ENCODE results near the gene TRIM59. TPM values are rescaled to one million over a fixed set of nuclear protein-coding genes. Genes with fewer than 3 reads are reported as not detected.

TRIM59 gene, protein sequence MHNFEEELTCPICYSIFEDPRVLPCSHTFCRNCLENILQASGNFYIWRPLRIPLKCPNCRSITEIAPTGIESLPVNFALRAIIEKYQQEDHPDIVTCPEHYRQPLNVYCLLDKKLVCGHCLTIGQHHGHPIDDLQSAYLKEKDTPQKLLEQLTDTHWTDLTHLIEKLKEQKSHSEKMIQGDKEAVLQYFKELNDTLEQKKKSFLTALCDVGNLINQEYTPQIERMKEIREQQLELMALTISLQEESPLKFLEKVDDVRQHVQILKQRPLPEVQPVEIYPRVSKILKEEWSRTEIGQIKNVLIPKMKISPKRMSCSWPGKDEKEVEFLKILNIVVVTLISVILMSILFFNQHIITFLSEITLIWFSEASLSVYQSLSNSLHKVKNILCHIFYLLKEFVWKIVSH
- 17.1 TPM for total RNA-seq

DNA sequence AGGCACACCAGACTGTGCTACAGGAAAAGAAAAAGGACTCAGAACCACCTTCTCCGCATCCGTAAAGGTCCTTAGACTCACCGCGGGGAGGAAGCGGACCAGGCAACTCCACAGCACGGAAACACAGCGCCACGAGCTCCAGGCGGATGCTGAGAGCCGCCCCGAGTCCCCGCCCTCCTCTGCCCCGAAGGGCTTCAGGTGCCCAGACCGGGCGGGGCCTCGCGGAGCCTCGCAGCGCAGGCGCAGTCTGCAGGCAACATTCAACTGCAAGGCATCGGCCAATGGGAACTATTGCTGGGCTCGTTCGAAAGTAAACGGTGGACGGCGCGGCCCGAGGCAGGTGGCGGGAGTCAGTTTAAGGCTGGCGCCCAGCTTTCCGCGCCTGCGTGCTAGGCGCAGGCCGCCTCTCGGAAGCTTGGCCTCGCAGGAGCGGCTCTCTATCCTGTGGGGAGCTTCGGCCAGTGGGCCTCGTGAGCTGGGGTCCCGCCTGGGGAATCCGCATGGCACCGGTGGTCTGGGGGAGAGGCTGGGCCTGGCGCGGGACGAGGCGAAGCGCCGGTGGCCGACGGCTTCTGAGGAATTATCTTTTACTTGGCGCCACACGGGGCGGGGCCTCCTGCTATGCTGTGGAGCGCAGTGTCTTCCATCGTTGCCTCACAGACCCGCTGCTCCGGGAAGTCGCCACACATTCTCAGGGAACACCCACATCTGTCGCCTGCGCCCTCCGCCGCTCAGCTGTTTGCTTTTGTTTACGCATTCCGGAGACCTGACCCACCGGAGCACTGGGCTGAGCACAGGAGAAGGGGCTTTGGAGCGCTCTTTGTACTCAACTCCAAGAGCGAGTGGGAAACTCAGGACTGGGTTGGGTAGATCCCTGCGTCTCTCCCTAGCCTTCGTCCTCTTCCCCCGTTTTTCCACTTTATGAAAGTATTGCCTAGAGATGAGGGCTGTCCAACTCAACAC is at the start of gene TRIM59:
Gene TRIM59 (minus strand): TSS at position 151 of the 963 bp plus-strand sequence. CDS start 10,603 bp downstream, outside the sequence.
- peak; percentile 94 for DNase-seq

DNA sequence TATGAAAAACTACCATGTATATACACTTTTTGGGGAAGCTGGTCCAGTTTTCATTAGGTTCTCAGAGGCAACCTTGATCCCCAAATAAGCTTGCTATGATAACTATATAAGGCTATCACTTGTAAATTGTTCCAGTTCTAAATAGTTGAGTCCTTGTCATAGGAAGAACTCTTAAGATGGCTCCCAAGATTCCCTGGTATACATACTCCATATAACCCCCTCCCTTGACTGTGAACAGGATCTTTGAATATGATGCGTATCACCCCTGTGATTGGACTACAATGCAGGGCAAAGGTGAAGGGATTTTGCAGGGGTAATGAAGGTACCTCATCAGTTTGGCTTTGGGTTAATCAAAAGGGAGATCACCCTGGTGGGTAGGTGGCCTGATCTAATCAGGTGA is 48.6 kb upstream of the TRIM59 start:
- DNase-seq, result no peak

DNA sequence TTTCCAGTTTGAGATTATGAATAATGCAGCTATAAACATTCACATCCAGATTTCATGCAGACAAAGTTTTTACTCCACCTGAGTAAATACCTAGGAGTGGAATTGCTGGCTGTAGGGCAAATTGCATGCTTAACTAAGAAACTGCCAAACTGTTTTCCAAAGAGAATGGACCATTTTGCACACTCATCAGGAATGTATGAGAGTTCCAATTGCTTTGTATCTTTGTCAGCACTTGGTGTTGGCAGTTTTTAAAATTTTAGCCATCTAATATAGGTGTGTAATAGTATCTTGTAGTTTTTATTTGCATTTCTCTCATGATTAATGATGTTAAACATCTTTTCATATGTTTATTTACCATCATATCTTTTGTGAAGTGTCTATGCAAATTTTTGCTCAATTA is 40.6 kb upstream of the TRIM59 start:
- DNase-seq, result no peak

DNA sequence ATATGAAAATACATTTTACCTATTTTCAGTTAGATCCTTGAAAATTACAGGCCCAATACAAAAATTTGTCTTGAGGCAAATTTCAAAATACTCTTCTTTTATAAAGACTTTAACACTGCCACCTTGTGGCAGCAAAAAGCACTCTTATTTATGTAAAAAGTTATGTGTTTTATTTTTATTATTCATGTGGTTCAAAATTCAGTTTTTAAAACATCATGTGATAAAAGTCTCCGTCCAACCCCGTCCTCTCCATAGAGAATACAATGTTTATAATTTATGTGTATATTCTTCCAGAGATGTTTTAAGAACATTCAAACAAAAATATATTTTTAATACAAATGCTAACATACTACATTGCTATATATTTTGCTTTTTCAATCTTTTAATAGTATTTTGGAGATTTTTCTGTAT is 36.9 kb upstream of the TRIM59 start:
- DNase-seq, result no peak

DNA sequence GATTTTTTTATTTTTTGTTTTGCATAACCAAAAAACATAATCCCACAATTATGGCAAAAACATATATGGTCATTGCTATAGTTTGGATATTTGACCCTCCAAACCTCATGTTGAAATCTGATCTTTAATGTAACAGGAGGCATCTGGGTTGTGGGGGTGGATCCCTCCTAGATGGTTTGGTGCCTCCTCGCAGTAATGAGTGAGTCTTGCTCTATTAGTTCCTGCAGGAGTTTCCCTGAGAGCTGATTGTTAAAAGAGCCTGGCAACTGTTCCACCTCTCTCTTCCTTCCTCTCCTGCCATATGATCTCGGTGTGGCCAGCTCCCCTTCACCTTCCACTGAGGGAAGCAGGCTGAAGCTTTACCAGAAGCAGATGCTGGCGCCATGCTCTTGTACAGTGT is 33.2 kb upstream of the TRIM59 start:
- no peak for DNase-seq

DNA sequence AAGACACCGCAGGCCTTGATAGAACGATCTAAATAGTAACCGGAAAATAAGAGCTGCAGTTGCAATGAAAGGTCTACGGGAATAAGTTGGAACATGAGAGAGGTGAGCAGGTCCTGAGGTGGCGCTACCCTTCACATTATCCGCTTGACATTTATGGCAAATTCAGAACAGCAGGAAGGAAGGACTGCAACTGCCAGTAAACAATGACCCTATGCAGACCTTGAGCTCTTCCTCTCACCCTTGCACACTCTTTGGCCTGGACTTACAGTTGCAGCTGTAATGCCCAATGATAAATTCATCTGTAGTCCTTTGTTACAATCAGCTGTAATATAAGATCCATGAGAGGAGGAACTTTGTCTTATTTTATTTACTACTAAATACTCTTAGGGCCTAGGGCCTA is 32.3 kb upstream of the TRIM59 start:
- no peak for DNase-seq

DNA sequence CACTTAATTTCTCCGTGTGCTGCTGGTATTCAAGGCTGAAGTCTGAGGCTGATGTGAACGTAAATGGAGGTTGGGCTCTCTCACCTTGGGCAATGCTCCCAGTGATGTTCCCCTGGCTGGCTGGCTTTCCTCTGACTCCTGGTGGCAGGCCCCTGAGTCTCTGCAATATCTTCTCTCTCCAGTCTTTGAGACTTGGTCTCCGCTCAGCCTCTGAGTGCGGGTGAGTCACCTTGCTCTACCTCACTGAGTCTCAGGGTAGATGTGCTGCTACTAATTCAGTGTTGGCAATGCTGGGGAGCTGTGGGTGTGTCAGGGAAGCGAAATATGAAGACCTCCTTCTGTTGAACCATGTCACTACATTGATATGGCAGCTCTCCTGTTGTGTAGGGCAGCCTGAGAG is 31.3 kb upstream of the TRIM59 start:
- no peak for DNase-seq

DNA sequence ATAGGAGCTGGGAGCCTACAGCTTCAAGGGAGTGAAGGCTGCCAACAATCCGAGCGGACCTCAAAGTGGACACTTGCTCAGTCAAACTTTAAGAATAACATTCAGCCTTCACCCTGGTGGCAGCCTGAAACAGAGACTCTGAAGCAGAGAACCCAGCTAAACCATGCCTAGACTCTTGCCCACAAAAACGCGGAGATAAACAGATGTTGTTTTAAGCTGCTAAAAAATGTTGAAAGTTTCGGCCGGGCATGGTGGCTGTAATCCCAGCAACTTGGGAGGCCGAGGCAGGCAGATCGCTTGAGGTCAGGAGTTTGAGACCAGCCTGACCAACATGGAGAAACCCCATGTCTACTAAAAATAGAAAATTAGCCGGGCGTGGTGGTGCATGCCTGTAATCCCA is 29.8 kb upstream of the TRIM59 start:
- no peak for DNase-seq

DNA sequence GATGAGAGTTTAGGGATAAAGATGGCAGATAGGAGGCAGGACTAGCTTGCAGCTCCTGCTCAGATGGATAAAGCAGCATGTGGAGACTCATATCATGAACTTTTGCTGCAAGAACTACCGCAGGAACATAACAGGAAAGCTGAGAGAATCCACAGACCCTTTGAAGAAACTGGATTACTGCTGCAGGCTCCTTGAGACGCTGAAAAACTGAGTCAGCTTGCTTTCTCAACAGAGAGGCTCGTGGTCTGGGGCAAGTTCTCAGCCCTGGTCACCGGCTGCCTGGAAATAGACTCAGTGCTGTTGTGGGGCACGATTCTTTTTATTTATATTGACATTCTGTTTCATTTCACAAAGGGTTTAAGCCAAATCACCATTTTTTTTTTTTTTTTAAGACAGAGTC is 28.8 kb upstream of the TRIM59 start:
- no peak for DNase-seq

DNA sequence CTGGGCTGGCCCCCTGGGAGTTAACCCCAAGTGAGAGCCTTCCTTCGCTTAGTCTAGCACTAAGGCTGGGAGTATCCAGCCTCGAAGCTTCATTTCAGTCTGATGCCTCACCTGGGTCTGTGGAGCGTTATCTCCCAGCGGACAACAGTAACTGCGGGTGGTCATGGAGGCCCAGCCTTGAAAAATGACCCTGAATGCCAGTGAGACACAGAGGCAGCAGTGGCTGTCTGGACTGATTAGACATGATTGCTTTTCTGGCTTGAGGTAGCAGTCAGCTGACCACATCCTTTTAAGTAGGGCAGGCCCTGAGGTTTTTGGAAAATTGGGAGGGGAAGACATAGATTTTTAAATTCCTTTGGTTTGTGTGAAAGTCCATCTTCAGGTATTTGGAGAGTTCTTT is 28.2 kb upstream of the TRIM59 start:
- no peak for DNase-seq

DNA sequence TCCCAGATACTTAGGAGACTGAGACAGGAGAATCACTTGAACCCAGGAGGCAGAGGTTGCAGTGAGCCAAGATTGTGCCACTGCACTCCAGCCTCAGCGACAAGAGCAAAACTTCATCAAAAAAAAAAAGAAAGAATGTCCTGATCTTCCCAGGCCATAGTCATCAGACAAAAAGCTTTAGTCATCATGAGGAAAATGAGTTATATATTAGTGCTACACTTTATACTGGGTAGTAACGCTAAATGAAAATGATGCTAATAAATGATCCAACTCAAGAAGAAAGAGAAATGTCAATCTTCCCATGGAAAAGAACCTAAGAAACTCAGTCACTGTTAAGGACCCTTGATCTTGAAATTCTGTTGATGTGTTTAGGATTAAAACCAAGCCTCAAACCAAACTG is 26.3 kb upstream of the TRIM59 start:
- DNase-seq, result no peak

DNA sequence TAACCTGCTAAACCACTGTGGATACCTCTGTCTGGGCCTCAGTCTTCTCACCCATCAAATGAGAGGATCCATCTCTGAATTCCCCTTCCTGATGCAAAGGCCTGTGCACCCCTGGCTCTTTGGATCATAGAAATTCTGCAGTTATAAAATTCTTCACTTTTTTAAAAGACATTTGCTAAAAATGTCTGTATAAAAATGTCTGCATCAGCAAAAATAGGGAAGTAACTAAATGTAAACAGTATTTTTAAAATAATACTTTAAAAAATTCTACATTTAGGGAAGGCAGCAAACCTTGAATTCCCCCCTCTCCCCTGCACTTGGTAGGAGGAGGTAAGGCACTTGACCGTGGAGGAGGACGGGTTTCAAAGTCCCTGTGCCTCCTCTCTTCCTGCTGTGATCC is 25.6 kb upstream of the TRIM59 start:
- DNase-seq, result no peak

DNA sequence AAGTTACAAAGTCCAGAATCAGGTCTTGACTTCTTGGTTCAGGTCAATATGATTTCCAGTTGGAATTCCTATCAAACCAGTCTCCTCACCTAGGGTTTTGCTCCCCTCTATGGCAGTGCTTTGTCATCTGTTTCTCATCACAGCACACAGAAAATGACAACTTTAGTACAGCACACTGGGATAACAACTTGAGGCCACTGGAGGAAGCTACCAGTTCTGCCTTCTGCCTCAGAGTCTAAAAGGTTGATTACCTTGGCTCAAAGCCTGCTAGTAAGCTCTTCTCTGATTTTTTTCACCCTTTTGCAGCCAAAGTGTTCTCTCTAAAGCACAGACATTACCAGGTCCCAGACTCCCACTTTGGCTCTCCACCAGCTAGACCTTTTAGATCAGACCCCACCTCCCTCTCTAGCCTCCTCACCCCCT is 24.8 kb upstream of the TRIM59 start:
- DNase-seq, result no peak

DNA sequence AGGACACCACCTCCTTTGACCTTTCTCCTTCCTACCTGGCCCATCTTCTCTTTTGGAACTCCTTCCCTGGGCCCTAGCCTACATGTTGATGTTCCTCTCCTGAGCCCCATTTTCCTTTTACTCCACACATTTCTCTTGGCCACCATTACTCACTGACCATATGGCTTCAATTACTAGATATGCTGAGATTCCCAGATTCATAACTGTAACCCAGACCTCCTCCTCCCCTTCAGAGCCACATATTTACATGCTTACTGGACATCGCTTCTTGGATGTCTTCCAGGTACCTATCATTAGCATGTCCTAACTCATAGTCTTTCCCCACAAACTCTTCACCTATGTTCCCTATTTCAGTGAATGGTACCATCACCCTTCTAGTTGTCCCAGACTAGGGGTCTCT is 24.4 kb upstream of the TRIM59 start:
- DNase-seq, result peak; percentile 21

DNA sequence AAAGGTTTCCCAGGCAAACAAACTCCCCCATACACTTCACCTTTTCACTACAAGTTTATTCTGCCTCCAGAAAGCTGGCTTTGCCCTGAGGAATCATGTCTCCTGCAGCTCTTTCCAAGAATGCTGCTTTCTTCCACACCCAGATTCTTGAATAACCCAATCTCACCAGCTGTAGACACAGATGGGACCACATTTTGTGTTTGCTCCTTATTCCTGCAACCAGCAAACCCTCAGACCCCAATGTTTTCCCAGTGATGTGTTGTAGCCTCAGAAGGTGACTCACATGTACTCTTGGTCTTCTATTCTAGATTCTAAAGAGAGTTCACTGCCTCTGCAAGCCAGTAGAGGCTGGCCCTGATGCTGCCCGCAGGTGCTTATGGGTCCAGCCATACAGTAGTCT is 23.6 kb upstream of the TRIM59 start:
- DNase-seq, result no peak

DNA sequence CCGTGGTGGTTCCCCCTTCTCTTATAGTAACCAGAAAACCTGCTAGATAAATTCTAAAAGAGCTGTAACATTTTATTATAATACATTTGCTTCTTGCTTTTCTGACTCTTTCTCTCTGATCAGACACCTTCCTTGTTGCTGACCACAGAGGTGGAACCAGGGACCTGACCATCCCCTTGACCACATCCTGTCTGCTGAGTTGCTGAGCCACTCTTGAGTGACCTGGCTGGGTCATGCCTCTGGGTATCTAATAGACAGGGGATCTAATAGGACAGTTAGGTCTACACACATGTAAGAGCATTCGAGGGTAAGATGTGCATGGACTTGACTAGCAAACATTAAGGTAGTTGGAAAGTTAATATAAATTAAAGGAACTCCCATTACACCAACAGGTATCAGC is 22.8 kb upstream of the TRIM59 start:
- DNase-seq, result no peak

DNA sequence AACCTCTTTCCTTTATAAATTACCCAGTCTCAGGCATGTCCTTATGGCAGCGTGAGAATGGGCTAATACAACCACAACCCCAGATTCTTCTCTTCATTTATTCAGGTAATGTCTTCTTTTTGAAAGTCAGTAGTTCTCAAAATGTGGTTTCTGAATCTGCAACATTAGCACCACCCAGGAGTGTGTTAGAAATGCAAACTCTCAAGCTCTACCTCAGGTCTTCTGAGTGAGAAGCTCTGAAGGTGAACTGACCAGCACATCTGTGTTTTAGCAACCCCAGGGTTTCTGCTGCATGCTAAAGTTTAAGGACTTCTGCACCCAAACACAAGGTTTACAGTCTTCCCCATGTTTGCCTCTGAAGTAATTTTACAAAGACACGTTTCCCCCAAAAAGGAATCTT is 22.3 kb upstream of the TRIM59 start:
- no peak for DNase-seq

DNA sequence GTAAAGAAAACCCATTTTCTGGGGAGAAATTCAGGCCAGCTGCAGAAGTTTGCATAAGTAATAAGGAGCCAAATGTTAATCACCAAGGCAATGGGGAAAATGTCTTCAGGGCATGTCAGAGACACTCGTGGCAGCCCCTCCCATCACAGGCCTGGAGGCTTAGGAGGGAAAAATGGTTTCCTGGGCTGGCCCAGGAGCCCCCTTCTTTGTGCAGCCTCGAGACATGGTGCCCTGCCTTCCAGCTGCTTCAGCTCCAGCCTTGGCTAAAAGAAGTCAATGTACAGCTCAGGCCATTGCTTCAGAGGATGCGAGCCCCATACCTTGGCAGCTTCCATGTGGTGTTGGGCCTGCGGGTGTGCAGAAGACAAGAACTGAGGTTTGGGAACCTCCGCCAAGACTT is 20.6 kb upstream of the TRIM59 start:
- no peak for DNase-seq

DNA sequence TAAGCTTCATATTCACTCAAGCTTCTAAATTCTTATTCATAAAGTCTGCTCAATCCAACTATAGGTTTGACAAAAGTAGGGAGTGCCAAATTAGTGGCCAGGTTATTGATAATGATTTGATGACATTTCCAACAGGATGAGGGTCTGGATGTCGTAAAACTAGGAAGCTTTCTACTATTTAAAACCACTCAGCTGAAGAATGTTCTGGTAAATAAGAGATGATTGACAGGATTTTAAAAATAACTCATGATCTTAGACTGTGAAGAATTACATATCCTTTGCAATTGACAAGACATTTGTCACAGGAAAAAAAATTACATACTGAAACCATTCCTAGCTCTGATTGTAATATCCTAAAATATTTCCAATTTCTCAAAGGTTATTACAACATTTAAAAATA is 15.4 kb upstream of the TRIM59 start:
- no peak for DNase-seq

DNA sequence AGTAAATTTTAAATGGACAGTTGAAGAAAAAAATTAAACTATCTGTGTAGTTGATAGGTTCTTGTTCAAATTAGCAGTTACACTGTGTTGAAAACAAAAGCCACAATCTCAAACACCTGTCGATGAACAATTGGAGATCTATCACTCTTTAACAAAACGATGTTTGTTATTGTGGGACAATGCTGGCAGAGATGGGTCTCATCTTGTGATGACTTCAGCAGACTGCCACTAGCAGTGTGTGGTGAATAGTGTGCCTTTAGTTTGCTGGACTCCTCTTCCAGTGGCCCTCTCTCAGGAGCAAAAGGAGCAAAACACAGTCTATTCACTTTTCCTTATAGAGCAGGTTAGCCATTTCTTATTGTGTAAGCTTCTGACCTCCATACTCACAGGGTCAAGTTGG is 14.7 kb upstream of the TRIM59 start:
- DNase-seq, result no peak

DNA sequence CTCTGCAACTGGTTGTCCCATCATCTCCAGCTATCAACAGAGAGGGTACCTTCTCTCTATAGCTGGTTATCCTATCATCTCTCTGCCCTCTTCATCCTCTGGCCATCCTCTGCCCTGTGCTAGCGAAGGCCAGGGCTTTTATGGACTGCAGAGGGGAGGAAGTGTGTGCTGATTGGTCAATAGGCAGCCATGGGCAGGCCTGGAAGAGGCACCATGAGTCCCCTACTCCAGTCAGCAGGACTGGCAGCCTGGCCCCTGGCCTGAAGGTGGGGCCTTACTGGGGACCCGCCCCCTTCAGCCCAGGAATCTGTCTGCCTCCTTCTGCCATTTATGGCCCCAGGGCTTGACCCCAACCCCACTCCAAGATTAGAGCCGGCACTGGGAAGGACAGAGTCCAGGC is 10.4 kb upstream of the TRIM59 start:
- DNase-seq, result no peak

DNA sequence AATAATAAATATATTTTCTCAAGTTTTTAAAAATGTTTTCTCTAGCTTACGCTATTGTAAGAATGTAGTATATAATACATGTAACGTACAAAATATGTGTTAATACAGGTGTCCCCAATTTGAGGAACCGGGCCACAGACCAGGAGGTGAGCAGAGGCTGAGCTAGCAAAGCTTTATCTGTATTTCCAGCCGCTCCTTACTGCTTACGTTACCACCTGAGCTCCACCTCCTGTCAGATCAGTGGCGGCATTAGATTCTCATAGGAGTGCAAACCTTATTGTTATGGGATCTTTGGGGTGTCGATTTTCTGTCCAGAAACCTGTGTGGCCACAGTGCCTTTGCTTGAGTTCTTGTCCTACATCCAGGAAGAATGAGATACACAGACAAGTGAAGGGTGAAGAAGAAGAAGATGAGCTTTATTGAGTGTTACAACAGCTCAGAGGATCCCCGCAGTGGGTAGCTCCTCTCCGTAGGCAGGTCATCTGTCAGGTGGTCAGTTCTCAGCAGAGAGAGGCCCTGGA is 9.9 kb upstream of the TRIM59 start:
- no peak for DNase-seq

DNA sequence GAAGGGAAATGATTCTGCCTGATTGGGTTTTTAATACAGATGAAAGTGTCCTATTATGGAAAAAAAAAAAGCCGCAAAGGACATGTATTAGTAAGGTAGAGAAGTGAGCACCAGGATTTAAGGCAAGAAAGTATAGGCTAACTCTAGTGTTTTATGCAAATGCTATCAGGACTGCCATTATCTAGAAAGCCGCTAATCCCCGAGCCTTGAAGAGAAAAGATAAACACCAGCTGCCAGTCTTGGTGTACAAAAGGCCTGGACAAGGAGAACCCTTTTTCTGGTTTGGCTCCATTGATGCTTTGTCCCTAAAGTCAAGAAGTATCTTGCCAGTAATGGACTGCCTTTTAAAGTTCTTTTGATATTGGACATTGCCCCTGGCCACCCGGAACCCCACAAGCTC is 8.6 kb upstream of the TRIM59 start:
- no peak for DNase-seq
